ENCODE data around the gene PDE4DIP. TPM values are rescaled to one million over a fixed set of nuclear protein-coding genes. Genes with fewer than 3 reads are reported as not detected.

PDE4DIP gene
- 40.0 and 53.4 TPM in 2 replicates for total RNA-seq

DNA sequence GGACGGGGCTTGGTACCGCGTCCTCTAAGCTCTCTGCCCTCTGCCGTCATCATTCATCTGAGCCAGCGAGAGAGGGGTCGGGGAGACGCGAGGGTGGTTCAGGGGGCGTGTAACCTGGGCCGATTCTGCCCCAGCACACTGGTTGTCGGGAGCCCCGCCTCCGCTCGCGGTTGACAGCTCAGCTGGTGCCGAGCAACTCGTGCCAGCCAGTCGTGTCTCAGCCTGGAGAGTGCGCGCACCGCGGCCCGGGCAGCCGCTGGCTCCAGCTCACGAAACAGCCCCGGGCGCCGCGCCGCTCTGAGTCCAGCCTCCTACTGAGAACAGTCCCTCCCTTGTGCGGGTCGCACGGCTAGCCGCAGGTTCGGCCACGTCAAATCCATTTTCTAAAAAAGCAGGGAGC lies at the start of gene PDE4DIP:
Gene PDE4DIP (plus strand): TSS at position 209 of the 400 bp plus-strand sequence. CDS start 347 bp downstream, outside the sequence.

Small RNAs within 50 kb of the gene (small RNA-seq; reads per million reads assigned to genes)
- gene RN7SKP88, result not detected
- 0.14 reads per million for gene RNU2-38P

Other genes starting within 250 kb of the PDE4DIP start
- gene NBPF14, start 248.4 kb upstream of the PDE4DIP start, total RNA-seq, result 15.3 and 23.6 TPM in 2 replicates
- gene NUDT4B, start 95.7 kb upstream of the PDE4DIP start, total RNA-seq, result 9.4 and 19.0 TPM in 2 replicates